Measurements from ENCODE around the gene RFTN1. TPM values are rescaled to one million over a fixed set of nuclear protein-coding genes. Genes with fewer than 3 reads are reported as not detected.

RFTN1 gene
- total RNA-seq, 1 donor from 2014 or later: 0.96 TPM

- Mint-ChIP-seq H3K27ac (no peak overlapping the region), H3K9me3 (ENCODE audit: low read depth) (no peaks in the 10 kb centered on the region), H3K4me1 (ENCODE audit: low read depth) (peaks cover 4% of the 10 kb centered on the region)
These were observed 3.5 kb downstream of the RFTN1 start for GRCh38 chr3:16509721-16510619.

DNA sequence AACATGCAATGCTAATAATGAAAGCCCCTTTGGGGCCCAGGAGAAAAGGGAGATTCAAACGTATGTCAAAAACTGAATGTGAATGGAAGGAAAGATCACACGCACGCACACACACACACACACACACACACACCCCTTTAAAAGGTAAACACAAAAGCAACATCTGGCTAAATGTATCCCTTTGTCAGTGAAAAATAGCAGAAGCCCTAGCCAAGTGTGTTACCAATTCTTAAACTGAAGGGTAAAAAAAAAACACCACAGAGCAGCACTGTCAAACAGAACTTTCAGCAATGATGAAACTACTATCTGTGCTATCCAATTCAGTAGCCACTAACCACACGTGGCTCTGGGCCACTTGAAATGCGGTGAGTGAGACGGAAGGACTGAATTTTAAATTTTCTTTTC, 4.9 kb downstream of the RFTN1 start:
- TF ChIP-seq, protein P1, sequence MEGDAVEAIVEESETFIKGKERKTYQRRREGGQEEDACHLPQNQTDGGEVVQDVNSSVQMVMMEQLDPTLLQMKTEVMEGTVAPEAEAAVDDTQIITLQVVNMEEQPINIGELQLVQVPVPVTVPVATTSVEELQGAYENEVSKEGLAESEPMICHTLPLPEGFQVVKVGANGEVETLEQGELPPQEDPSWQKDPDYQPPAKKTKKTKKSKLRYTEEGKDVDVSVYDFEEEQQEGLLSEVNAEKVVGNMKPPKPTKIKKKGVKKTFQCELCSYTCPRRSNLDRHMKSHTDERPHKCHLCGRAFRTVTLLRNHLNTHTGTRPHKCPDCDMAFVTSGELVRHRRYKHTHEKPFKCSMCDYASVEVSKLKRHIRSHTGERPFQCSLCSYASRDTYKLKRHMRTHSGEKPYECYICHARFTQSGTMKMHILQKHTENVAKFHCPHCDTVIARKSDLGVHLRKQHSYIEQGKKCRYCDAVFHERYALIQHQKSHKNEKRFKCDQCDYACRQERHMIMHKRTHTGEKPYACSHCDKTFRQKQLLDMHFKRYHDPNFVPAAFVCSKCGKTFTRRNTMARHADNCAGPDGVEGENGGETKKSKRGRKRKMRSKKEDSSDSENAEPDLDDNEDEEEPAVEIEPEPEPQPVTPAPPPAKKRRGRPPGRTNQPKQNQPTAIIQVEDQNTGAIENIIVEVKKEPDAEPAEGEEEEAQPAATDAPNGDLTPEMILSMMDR (IDR thresholded peaks at IDR 0.05; ENCODE audit: unreplicated experiment): no peak
- Mint-ChIP-seq H3K9me3 (ENCODE audit: low read depth) (no peaks in the 10 kb centered on the region), H3K4me3 (ENCODE audit: low read depth) (no peak overlapping the region), H3K36me3 (ENCODE audit: insufficient read depth) (no peaks in the 10 kb centered on the region), H3K27me3 (peaks cover 61% of the 10 kb centered on the region), H3K27ac (no peak overlapping the region), H3K4me1 (ENCODE audit: low read depth) (peaks cover 4% of the 10 kb centered on the region)
- DNase-seq (ENCODE audit: low spot score, unreplicated experiment): no peak

More at GRCh38 chr3:16509721-16510619, 3.5 kb downstream of the RFTN1 start:
- no peak for DNase-seq (ENCODE audit: low spot score, unreplicated experiment)
- no peaks in the 10 kb centered on the region for H3K36me3 Mint-ChIP-seq (ENCODE audit: insufficient read depth)
- no peak overlapping the region for H3K4me3 Mint-ChIP-seq (ENCODE audit: low read depth)
- H3K27me3 Mint-ChIP-seq: peaks cover 67% of the 10 kb centered on the region
- TF ChIP-seq, protein P1 (IDR thresholded peaks at IDR 0.05; ENCODE audit: unreplicated experiment): no peak

- Mint-ChIP-seq H3K4me3 (ENCODE audit: low read depth) (no peak overlapping the region), H3K36me3 (ENCODE audit: insufficient read depth) (no peaks in the 10 kb centered on the region), H3K27ac (no peak overlapping the region), H3K27me3 (peaks cover 63% of the 10 kb centered on the region), H3K4me1 (ENCODE audit: low read depth) (peaks cover 4% of the 10 kb centered on the region), H3K9me3 (ENCODE audit: low read depth) (no peaks in the 10 kb centered on the region)
- DNase-seq (ENCODE audit: low spot score, unreplicated experiment): no peak
- TF ChIP-seq, protein P1 (IDR thresholded peaks at IDR 0.05; ENCODE audit: unreplicated experiment): no peak
These were observed 5.3 kb downstream of the RFTN1 start for GRCh38 chr3:16508243-16508578.

DNA sequence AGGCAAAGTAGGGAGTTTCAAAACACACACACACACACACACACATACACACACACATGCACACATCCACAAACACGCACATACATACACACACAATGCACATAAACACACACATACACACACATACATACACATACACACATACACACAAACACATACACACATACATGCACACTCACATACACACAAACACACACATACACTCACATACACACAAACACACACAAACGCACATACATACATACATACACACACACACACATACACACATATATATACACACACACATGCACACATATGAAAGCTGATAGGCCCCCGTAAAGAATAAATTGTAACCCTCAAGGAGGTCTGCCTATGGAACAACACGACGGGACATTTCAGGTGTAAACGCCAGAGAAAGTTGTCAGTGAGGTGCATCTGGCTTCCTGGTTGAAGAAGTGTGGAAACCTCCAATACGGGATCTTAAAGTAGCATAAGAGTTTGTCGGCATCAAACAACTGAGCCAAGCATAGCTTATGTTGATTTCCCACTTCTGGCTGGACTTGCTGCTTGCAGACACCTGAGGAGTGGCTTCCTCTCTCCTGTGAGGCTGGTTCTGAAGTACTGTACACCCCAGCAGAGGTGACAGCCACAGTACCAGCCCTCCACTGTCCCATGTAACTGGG, 5.8 kb downstream of the RFTN1 start:
- Mint-ChIP-seq H3K4me3 (ENCODE audit: low read depth) (no peak overlapping the region), H3K9me3 (ENCODE audit: low read depth) (no peaks in the 10 kb centered on the region), H3K36me3 (ENCODE audit: insufficient read depth) (no peaks in the 10 kb centered on the region), H3K27ac (no peak overlapping the region), H3K27me3 (peaks cover 58% of the 10 kb centered on the region), H3K4me1 (ENCODE audit: low read depth) (peaks cover 1% of the 10 kb centered on the region)
- TF ChIP-seq, protein P1 (IDR thresholded peaks at IDR 0.05; ENCODE audit: unreplicated experiment): no peak
- no peak for DNase-seq (ENCODE audit: low spot score, unreplicated experiment)

GRCh38 chr3:16506884-16507577, 6.5 kb downstream of the RFTN1 start:
- no peak overlapping the region for H3K27ac Mint-ChIP-seq

More at GRCh38 chr3:16506884-16507577, 6.5 kb downstream of the RFTN1 start:
- H3K27me3 Mint-ChIP-seq: peaks cover 51% of the 10 kb centered on the region
- no peak for DNase-seq (ENCODE audit: low spot score, unreplicated experiment)
- TF ChIP-seq, protein P1 (IDR thresholded peaks at IDR 0.05; ENCODE audit: unreplicated experiment): no peak
- H3K4me1 Mint-ChIP-seq (ENCODE audit: low read depth): no peaks in the 10 kb centered on the region
- H3K4me3 Mint-ChIP-seq (ENCODE audit: low read depth): no peak overlapping the region
- H3K9me3 Mint-ChIP-seq (ENCODE audit: low read depth): no peaks in the 10 kb centered on the region
- H3K36me3 Mint-ChIP-seq (ENCODE audit: insufficient read depth): no peaks in the 10 kb centered on the region
